GM12875 (cell line): Measurements from ENCODE around the gene MAML1.
A peak's percentile ranks its signal among the peaks of the same experiment; 100 is the strongest.

Experiments
- H3K4me3 ChIP-seq: one replicate; pipeline ENCODE4 v1.5.1; 2011; ENCODE audit warnings: low read depth, low read length, control low read depth
- TF ChIP-seq, protein P1 (sequence below): IDR thresholded peaks from 2 replicates; pipeline ENCODE4 v1.5.1; 2011; ENCODE audit warnings: low read depth, mild to moderate bottlenecking, control low read depth, inconsistent platforms, low read length, moderate library complexity, borderline replicate concordance; ENCODE audit not compliant: insufficient read depth

The MAML1 gene

DNA sequence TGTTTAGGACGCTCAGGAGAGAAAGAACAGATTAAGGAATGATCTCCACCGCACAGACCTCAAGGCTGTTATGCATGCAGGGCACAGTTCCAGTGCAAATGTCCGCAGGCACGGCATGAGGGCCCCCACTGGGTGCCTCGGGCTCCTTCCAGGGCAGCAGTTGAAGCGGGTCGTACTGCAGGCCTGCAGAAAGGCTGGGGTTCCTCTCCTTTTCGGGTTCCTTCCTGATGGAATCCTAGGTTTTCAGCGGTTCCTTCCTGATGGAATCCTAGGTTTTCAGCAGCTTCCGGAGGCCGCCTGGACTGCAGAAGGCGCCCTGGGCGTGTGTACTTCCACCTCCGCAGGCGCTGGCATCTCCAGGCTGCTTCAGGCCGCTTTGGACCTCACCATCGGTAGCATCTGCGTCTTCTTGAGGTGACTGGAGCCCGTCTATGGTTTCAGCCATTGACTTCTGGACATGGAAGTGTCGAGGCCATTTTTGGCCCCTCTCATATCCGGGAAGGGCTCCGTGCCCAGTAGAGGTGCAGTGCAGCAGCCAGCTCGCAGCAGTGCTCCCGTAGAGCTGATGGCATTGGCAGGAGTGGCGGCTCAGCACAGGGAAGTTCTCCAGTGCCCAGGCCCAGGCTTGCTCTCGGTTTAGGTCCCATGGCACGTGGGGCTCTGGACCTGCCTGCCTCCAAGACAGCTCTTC, 79.7 kb downstream of the MAML1 start:
- TF ChIP-seq, protein P1, sequence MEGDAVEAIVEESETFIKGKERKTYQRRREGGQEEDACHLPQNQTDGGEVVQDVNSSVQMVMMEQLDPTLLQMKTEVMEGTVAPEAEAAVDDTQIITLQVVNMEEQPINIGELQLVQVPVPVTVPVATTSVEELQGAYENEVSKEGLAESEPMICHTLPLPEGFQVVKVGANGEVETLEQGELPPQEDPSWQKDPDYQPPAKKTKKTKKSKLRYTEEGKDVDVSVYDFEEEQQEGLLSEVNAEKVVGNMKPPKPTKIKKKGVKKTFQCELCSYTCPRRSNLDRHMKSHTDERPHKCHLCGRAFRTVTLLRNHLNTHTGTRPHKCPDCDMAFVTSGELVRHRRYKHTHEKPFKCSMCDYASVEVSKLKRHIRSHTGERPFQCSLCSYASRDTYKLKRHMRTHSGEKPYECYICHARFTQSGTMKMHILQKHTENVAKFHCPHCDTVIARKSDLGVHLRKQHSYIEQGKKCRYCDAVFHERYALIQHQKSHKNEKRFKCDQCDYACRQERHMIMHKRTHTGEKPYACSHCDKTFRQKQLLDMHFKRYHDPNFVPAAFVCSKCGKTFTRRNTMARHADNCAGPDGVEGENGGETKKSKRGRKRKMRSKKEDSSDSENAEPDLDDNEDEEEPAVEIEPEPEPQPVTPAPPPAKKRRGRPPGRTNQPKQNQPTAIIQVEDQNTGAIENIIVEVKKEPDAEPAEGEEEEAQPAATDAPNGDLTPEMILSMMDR, result no peak
- no peak overlapping the region for H3K4me3 ChIP-seq

DNA sequence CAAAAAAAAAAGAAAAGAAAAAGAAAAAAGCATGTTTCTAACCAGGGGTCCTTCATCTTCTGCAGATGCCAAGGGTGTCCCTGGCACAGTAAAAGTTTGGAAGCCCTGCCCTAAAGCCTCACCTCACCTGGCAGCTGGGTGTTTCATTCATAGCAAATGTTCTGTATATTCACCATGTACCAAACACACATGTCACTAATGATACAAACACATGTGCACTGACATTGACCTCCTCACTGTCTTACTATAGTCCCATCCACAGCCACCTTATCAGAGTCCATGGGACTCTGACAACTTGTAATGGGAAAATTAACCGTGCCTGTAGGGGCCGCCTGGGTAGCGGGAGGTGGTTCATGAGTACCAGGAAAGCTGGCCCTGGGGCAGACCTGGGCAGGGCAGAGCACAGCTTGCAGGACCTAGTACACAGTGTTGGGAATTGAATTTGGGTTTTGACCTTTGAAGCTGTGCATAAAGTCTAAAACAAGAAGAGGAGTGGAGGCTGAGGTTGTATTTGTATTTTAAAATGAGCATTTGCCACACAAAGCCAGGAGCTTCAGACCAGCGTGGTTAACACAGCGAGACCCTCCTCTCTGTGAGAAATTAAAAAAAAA, 80.5 kb downstream of the MAML1 start:
- no peak overlapping the region for H3K4me3 ChIP-seq
- TF ChIP-seq, protein P1, result no peak

DNA sequence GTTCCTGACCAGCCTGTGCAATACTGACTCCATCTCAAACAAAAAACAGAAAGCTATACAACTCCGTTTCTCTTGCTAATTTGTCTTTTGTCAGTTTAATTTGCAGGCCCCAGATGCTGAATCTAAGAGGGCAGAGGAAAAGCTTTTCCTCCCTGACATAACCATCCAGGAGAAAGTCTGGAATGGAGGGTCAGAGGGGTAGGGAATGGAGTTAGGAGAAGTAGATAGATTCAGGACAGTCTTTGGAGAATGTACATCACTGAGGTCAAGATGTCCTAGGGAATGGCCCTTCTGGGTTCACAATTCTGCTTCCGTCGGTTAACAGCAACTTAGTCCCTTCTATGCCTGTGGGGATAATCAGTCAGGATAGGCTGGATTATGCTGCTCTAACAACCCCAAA, 81.5 kb downstream of the MAML1 start:
- TF ChIP-seq, protein P1, result no peak
- no peak overlapping the region for H3K4me3 ChIP-seq

DNA sequence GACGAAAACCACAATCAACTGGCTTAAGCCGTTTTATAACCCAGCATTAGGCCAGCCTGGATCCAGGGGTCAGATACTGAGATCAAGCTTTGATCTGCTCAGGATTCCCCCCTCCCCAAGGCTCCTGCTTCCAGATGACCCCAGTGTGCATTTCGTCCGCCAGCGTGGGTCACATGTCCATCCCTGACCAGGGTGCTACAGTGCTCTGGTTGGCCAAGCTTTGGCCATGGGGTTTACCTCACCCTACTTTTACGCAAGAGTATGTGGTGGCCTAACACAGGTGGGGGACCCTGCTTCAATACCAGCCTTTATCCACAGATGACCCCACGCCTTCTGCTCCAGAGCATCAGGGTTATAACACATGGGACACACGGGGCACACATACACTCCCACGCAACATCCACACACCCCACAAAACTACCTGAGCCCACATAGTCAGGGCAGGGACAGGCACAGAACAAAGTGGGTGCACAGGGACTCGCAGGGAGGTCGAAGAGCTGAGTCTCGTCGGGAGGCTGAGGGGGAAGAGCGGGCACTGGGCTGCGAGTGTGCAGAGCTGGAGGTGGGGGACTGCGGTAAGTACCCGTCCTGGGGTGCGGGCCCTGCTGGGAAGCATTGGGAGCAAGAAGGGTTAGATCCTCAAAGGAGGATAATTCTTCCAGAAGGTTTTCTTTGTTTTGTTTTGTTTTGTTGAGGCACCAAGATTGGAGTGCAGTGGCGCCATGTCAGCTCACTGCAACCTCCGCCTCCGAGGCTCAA, 83.0 kb downstream of the MAML1 start:
- TF ChIP-seq, protein P1, result no peak
- H3K4me3 ChIP-seq, result no peak overlapping the region

DNA sequence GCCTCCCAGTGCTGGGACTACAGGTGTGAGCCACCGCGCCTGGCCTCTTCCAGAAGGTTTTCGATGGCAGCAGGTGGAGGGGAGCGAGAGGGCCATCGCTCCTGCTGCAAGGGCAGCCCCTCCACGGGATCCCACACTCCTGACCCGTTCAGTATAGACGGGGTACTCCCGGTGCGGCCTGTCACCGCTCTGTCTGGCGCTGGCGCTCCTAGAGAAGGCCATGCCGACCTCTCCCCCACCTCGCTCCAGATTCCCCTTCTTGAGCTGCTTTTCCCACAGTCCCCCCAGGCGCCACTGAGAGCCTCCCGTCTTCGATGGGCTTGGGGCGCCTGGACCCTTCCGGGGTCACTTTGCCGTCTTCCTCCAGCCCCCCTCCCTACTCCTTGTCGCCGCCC, 83.8 kb downstream of the MAML1 start:
- TF ChIP-seq, protein P1, result no peak
- no peak overlapping the region for H3K4me3 ChIP-seq

DNA sequence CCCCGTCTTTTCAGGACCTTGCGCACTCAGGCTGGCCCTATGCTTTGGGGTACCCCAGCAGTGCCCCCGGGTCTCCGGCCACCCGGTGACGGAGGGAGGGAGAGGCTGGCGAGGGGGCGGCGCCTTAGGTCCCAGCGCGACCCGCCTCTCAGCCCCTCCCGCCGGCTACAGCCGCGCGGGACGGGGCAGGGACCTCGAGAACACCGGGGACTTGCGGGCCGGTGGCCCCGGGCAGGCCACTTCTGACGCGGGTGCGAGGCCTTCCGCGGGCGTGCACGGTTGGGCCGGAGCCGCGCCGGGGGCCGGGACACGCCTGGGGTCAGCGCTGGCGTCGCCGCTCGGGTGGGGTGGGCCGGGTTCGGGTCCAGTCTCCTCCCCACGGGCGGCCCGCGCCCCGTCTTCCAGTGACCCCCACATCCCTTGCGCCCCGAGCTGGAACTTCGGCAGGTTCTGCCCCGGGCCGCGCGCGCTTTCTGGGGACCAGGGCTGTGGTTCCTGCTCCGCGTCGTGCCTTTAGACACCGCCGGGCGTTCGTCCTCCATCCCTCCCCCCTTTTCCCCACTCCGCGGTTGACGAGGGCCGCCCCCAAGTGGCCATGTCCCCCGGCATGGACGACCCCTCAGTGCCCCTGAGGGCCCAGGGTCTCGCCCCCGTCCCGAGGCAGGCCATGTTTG, 84.3 kb downstream of the MAML1 start:
- peak overlapping the region; percentile 11 for H3K4me3 ChIP-seq

More for the DNA sequence above, 84.3 kb downstream of the MAML1 start:
- TF ChIP-seq, protein P1, result no peak
